Posterior vena cava (tissue), 2 donors: Measurements from ENCODE around the gene PCED1A. TPM values are rescaled to one million over a fixed set of nuclear protein-coding genes. Genes with fewer than 3 reads are reported as not detected.

ENCODE experiments used
- DNase-seq: peaks from one replicate; pipeline ENCODE4 v3.0.0-alpha.2; 2020; ENCODE audit warnings: low spot score
- intact Hi-C, 2 donors: fragments of 100-400 bp; cut with DNase I; formaldehyde crosslinking; loops; one replicate each; pipeline versions ENCODE4 v1.14.1 to v1.14.2; 2022 to 2023
- total RNA-seq, 2 donors: library from RNA; stranded (reverse); fragmentation: NEBNext Ultra II Directional; extraction: Animal tissue kit (Norgen Biotek cat#: 25700); gene quantifications; one replicate each; pipeline ENCODE4 v1.2.1, GENCODE V29; 2021
- donor health status: DM: yes; HTN: yes; CAD: no.
- donor health status: DM: yes; HTN: yes; CAD: no.

PCED1A gene
- total RNA-seq, 2 donors from 2014 or later: 20.1 to 24.8 TPM

DNA sequence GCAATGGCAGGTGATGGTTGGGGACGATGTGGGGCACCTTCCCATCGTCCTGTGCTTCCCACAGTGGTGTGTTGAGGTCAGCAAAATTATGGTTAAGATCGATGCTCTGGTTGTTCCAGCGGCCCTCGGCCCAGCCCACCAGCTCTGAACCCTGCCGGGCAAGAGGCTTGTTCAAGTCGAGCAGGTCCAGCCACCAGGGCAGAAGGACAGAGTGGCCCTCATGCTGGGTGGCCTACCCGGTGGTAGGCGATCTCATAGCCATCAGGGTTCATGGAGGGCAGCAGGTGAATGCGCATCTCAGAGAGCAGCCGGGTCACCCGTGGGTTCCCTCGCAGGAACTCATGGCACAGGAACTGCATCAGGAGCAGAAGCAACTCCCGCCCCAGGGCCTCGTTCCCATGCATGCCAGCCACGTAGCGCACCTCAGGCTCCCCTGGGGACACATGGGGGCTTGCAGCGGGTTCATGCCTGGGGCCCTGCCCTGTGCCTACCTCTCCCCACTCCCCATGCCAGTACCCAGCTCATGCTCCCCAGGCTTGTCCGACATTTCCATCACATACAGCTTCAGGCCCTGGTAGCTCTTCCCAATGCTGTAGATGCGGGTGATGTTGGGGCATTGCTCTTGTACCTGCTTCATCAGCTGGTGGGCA lies 44.3 kb downstream of the PCED1A start:
- no peak for DNase-seq
- intact Hi-C loops: no loop called here

DNA sequence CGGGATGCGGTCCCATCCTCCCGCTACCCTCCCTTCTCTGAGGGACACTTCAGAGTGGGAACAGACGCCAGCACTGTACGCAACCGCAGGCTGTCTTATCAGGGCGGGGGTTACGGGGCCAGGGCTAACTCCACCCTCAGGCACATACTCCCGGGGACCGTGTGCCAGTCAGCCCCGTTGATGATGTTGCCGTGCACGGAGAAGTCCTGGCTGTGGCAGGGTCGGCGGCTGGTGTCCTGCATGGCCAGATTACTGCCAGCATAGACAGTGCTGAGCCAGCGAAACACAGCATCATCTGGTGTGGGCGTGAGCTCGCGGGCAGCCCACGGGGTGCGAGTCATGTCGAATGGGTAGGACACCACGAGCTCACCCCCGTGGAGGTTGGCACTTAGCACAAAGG lies 45.0 kb downstream of the PCED1A start:
- no peak for DNase-seq
- intact Hi-C loops: no loop called here

- intact Hi-C loops: no loop called here
- peak; percentile 40 for DNase-seq
Observed at GRCh38 chr20:2794866-2795447, 45.5 kb downstream of the PCED1A start.

- intact Hi-C loops: no loop called here
- peak; percentile 56 for DNase-seq
Observed at GRCh38 chr20:2794202-2794748, 46.2 kb downstream of the PCED1A start.

GRCh38 chr20:2793471-2793870 lies 47.0 kb downstream of the PCED1A start:
- intact Hi-C loops: no loop called here
- DNase-seq: no peak

Other genes with a start within 250 kb of the PCED1A start
- gene NOP56, start 188.0 kb downstream of the PCED1A start, total RNA-seq: 10 to 100 TPM; 78.7 to 79.7 TPM
- gene IDH3B, start 176.4 kb downstream of the PCED1A start, total RNA-seq: 10 to 100 TPM; 47.3 to 48.3 TPM
- 10 to 100 TPM; 11.1 to 17.4 TPM for gene EBF4, start 147.9 kb downstream of the PCED1A start, total RNA-seq
- 10 to 100 TPM in 1 of 2 donors, 1 to 10 TPM in 1; 9.6 to 36.6 TPM for gene CPXM1, start 40.0 kb downstream of the PCED1A start, total RNA-seq
- not detected for gene C20orf141, start 25.7 kb downstream of the PCED1A start, total RNA-seq
- gene TMEM239, start 24.3 kb downstream of the PCED1A start, total RNA-seq: not detected
- 10 to 100 TPM; 32.3 to 33.1 TPM for gene VPS16, start 90 bp upstream of the PCED1A start, total RNA-seq
- 10 to 100 TPM; 49.2 to 62.5 TPM for gene PTPRA, start 32.8 kb upstream of the PCED1A start, total RNA-seq
- under 1 TPM in 1 of 2 donors, not detected in 1; 0.43 TPM for gene GNRH2, start 203.0 kb upstream of the PCED1A start, total RNA-seq
- gene MRPS26, start 205.4 kb upstream of the PCED1A start, total RNA-seq: 10 to 100 TPM; 22.4 to 26.2 TPM
- not detected for gene OXT, start 231.0 kb upstream of the PCED1A start, total RNA-seq
- not detected for gene AVP, start 244.1 kb upstream of the PCED1A start, total RNA-seq